Measurements from ENCODE around the gene UGCG. TPM values are rescaled to one million over a fixed set of nuclear protein-coding genes. Genes with fewer than 3 reads are reported as not detected.

Gene UGCG
- total RNA-seq, 1 experiment from 2014 or later: 46.0 TPM

- no TSS peak for BruUV-seq (replicated peaks)
- intact Hi-C loops (cut with micrococcal nuclease; ENCODE audit: unreplicated experiment) (no loop called here), in situ Hi-C loops (cut with HindIII; ENCODE audit: low pct_unique_long_range_greater_than_20kb, low sequenced_read_pairs) (no loop called here)
Measured at GRCh38 chr9:111870774-111871498, 25.7 kb upstream of the UGCG start.

DNA sequence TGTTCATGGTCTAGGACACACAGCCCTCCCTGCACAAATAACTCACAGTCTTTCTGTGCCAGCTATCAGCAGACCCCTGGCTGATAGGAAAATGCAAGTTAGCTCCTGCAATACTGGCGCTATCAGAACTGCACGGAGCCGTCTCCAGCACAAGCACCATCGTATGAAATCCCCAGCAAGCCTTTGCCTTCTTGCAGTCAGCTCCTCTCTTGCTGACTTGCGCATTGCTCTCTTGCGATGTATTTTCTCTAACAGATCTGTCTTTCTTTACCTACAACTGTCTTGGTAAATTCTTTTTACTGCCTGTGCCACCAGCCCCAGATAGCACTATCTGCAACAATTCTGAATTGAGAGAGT, 25.1 kb upstream of the UGCG start:
- H3K4me1 ChIP-seq (ENCODE audit: control insufficient read depth, insufficient read depth, low read length): no peaks in the 10 kb centered on the region
- TF ChIP-seq REST (IDR thresholded peaks at IDR 0.05; ENCODE audit: insufficient read depth in 1 of 2, low read depth in 2 of 2, low read length in 1 of 2): no peak
- TF ChIP-seq TCF7L2 (IDR thresholded peaks at IDR 0.05; ENCODE audit: low read depth, low read length): no peak
- TF ChIP-seq POLR2AphosphoS5 (IDR thresholded peaks at IDR 0.05; ENCODE audit: low read depth, low read length): no peak
- TF ChIP-seq, protein P1, sequence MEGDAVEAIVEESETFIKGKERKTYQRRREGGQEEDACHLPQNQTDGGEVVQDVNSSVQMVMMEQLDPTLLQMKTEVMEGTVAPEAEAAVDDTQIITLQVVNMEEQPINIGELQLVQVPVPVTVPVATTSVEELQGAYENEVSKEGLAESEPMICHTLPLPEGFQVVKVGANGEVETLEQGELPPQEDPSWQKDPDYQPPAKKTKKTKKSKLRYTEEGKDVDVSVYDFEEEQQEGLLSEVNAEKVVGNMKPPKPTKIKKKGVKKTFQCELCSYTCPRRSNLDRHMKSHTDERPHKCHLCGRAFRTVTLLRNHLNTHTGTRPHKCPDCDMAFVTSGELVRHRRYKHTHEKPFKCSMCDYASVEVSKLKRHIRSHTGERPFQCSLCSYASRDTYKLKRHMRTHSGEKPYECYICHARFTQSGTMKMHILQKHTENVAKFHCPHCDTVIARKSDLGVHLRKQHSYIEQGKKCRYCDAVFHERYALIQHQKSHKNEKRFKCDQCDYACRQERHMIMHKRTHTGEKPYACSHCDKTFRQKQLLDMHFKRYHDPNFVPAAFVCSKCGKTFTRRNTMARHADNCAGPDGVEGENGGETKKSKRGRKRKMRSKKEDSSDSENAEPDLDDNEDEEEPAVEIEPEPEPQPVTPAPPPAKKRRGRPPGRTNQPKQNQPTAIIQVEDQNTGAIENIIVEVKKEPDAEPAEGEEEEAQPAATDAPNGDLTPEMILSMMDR (IDR thresholded peaks at IDR 0.05): no peak
- TF ChIP-seq SIN3A (IDR thresholded peaks at IDR 0.05; ENCODE audit: borderline replicate concordance, insufficient read depth, low read depth, low read length): no peak
- intact Hi-C loops (cut with micrococcal nuclease; ENCODE audit: unreplicated experiment): no loop called here
- no peaks in the 10 kb centered on the region for H3K27me3 ChIP-seq (ENCODE audit: control insufficient read depth, insufficient read depth, low read length)
- ATAC-seq: no peak
- no peak overlapping the region for H3K4me3 ChIP-seq (ENCODE audit: low read depth in 2 of 2, low read length in 2 of 2)
- ChIA-PET CTCF (no interaction called here), POLR2A (no interaction called here)
- H3K36me3 ChIP-seq (ENCODE audit: control insufficient read depth, insufficient read depth, low read length): no peaks in the 10 kb centered on the region
- no peaks in the 10 kb centered on the region; the same call in 1 of the 2 replicates for H3K9me3 ChIP-seq (ENCODE audit: control insufficient read depth, insufficient read depth, low read depth, low read length)
- H3K27ac ChIP-seq (ENCODE audit: low read length): no peak overlapping the region
- in situ Hi-C loops (cut with HindIII; ENCODE audit: low pct_unique_long_range_greater_than_20kb, low sequenced_read_pairs): no loop called here
- no TSS peak for BruUV-seq (replicated peaks)
- no peak for DNase-seq (ENCODE audit: low read depth, low spot score)

More at GRCh38 chr9:111870774-111871498, 25.7 kb upstream of the UGCG start:
- H3K9me3 ChIP-seq (ENCODE audit: control insufficient read depth, insufficient read depth, low read depth, low read length): no peaks in the 10 kb centered on the region; the same call in 1 of the 2 replicates
- ChIA-PET POLR2A (no interaction called here), CTCF (no interaction called here)
- ATAC-seq: no peak
- H3K4me3 ChIP-seq (ENCODE audit: low read depth in 2 of 2, low read length in 2 of 2): no peak overlapping the region
- no peaks in the 10 kb centered on the region for H3K36me3 ChIP-seq (ENCODE audit: control insufficient read depth, insufficient read depth, low read length)
- TF ChIP-seq REST (IDR thresholded peaks at IDR 0.05; ENCODE audit: insufficient read depth in 1 of 2, low read depth in 2 of 2, low read length in 1 of 2): no peak
- TF ChIP-seq POLR2AphosphoS5 (IDR thresholded peaks at IDR 0.05; ENCODE audit: low read depth, low read length): no peak
- no peak for TF ChIP-seq TCF7L2 (IDR thresholded peaks at IDR 0.05; ENCODE audit: low read depth, low read length)
- TF ChIP-seq, protein P1 (IDR thresholded peaks at IDR 0.05): no peak
- TF ChIP-seq SIN3A (IDR thresholded peaks at IDR 0.05; ENCODE audit: borderline replicate concordance, insufficient read depth, low read depth, low read length): no peak
- H3K27ac ChIP-seq (ENCODE audit: low read length): no peak overlapping the region
- no peaks in the 10 kb centered on the region for H3K4me1 ChIP-seq (ENCODE audit: control insufficient read depth, insufficient read depth, low read length)
- DNase-seq (ENCODE audit: low read depth, low spot score): no peak
- H3K27me3 ChIP-seq (ENCODE audit: control insufficient read depth, insufficient read depth, low read length): no peaks in the 10 kb centered on the region
